Mesendoderm (in vitro differentiated cells): Measurements from ENCODE around the gene STX18.

Experiments used
- DNase-seq: peaks from one replicate; pipeline ENCODE4 v3.0.0; 2013
- H2AK5ac ChIP-seq: 2 replicates; pipeline ENCODE4 v1.6.1; 2013; ENCODE audit warnings: low read length, inconsistent platforms
- H2BK120ac ChIP-seq: 2 replicates; pipeline ENCODE4 v1.6.1; 2013; ENCODE audit warnings: low read depth, mild to moderate bottlenecking, low read length, moderate library complexity, mixed read lengths
- H2BK15ac ChIP-seq: replicated peaks from 2 replicates; pipeline ENCODE4 v1.6.1; 2013; ENCODE audit warnings: low read depth, mild to moderate bottlenecking, moderate library complexity
- H2BK5ac ChIP-seq: 2 replicates; pipeline ENCODE4 v1.6.1; 2013; ENCODE audit warnings: low read length, inconsistent platforms
- H3K18ac ChIP-seq: 2 replicates; pipeline ENCODE4 v1.6.1; 2013; ENCODE audit warnings: mild to moderate bottlenecking, low read length, mixed read lengths
- H3K23ac ChIP-seq: one replicate; pipeline ENCODE4 v1.6.1; 2013; ENCODE audit warnings: low read length
- H3K27ac ChIP-seq: 2 replicates; pipeline ENCODE4 v1.5.1; 2013; ENCODE audit warnings: low read depth, mild to moderate bottlenecking, inconsistent platforms, low read length, moderate library complexity
- H3K27me3 ChIP-seq: 2 replicates; pipeline ENCODE4 v1.6.1; 2013; ENCODE audit warnings: low read length, control low read depth, mild to moderate bottlenecking, inconsistent platforms; ENCODE audit not compliant: insufficient read depth, poor library complexity
- H3K36me3 ChIP-seq: 2 replicates; pipeline ENCODE4 v1.6.1; 2013; ENCODE audit warnings: low read length, inconsistent platforms; ENCODE audit not compliant: control insufficient read depth, insufficient read depth
- H3K4ac ChIP-seq: one replicate; pipeline ENCODE4 v1.6.1; 2013; ENCODE audit warnings: low read depth, mild to moderate bottlenecking, low read length, moderate library complexity
- H3K4me1 ChIP-seq: 2 replicates; pipeline ENCODE4 v1.6.1; 2013; ENCODE audit warnings: low read depth, low read length, inconsistent platforms; ENCODE audit not compliant: control insufficient read depth
- H3K4me2 ChIP-seq: 2 replicates; pipeline ENCODE4 v1.6.1; 2013; ENCODE audit warnings: low read length
- H3K4me3 ChIP-seq: 2 replicates; pipeline ENCODE4 v1.5.1; 2013; ENCODE audit warnings: mild to moderate bottlenecking, low read length
- H3K56ac ChIP-seq: one replicate; pipeline ENCODE4 v1.6.1; 2013; ENCODE audit warnings: low read length
- H3K79me1 ChIP-seq: 2 replicates; pipeline ENCODE4 v1.6.1; 2013; ENCODE audit warnings: low read length, inconsistent platforms
- H3K79me2 ChIP-seq: 2 replicates; pipeline ENCODE4 v1.6.1; 2013; ENCODE audit warnings: mild to moderate bottlenecking, low read length; ENCODE audit not compliant: control insufficient read depth, insufficient read depth
- H3K9ac ChIP-seq: 2 replicates; pipeline ENCODE4 v1.6.1; 2013; ENCODE audit warnings: low read length, inconsistent platforms
- H4K5ac ChIP-seq: one replicate; pipeline ENCODE4 v1.6.1; 2013; ENCODE audit warnings: low read length
- H4K8ac ChIP-seq: one replicate; pipeline ENCODE4 v1.6.1; 2013; ENCODE audit warnings: low read depth, mild to moderate bottlenecking, control low read depth, low read length, moderate library complexity
- WGBS: extraction: QIAGEN DNeasy Blood & Tissue Kit; methylation state at CpG from one replicate; pipeline ENCODE4 v1.1.7; 2013; ENCODE audit warnings: low lambda C conversion rate, missing lambda C conversion rate; ENCODE audit not compliant: insufficient coverage; ENCODE audit errors: extremely low coverage; 5-methylcytosine and 5-hydroxymethylcytosine counted together

The STX18 gene

DNA sequence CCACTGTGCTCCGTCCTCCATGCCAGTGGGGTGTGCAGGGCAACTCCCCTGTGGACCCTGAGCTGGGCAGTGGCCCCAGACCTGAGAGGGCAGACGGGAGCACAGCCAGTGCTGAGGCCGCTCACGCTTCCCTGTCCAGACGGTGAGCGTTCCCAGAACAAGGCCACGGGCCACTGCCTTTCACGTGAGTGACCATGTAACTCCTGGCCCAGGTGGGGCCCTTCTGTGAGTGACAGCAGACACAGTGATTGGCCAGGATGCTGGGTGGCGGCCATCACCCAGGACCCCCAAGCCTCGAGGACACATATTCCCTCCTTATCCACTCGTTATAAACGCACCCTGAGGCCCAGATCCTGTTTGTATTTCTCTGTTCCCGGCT lies 144.4 kb downstream of the STX18 start:
- Histone ChIP-seq H2BK120ac (no peak overlapping the region), H2AK5ac (no peak overlapping the region), H3K4me1 (no peaks in the 10 kb centered on the region), H3K4me3 (no peak overlapping the region), H2BK5ac (no peak overlapping the region), H3K36me3 (no peaks in the 10 kb centered on the region), H4K8ac (no peak overlapping the region), H3K23ac (no peak overlapping the region), H3K79me2 (no peaks in the 10 kb centered on the region), H3K27ac (no peak overlapping the region), H3K79me1 (no peaks in the 10 kb centered on the region), H2BK15ac (no peak overlapping the region), H3K27me3 (no peaks in the 10 kb centered on the region), H3K4ac (no peak overlapping the region), H3K18ac (no peak overlapping the region), H3K56ac (peak overlapping the region; percentile 9), H4K5ac (no peak overlapping the region), H3K9ac (no peak overlapping the region), H3K4me2 (no peak overlapping the region)
- WGBS = no CpG with 5 or more reads among the region's 13 CpGs
- no peak for DNase-seq

DNA sequence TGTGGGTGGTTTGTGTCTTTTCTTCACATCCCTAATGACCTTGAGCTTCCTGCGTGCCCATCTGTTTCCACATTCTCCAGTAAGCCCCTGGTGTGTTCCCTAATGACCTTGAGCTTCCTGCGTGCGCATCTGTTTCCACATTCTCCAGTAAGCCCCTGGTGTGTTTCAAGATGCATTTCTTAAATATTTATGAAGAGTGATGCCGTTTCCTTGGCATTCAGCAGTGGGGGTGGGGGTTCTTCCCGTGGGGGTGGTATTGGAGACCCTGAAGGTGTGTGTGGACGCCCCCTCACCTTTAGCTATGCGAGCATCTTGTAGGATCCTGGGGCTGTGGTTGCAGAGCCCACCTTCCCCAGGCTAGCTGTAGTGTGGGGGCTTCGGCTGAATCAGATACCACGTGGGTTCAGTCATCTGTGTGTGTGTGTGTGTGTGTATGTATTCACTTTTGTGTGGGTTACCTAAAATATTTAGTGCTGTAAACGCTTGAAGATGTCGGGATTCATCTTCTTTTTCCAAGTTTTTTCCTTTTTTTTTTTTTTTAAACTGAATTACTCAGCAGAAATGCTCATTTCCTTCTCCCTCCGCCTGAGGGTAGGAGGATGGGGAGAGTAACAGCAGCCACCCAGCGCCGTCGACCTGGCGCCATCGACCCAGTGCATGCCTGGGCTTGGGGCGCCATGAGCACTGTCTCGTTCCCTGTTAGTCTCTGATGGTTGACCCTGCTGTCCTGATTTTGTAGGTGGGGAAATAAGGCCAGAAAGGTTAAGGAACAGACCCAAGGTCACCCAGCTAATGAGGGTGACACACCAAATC lies 145.0 kb downstream of the STX18 start:
- Histone ChIP-seq H2BK5ac (no peak overlapping the region), H3K27ac (no peak overlapping the region), H3K56ac (peak overlapping the region; percentile 9), H3K18ac (no peak overlapping the region), H4K5ac (no peak overlapping the region), H2BK15ac (no peak overlapping the region), H3K4me3 (no peak overlapping the region), H3K79me2 (no peaks in the 10 kb centered on the region), H3K79me1 (no peaks in the 10 kb centered on the region), H2AK5ac (no peak overlapping the region), H3K4me2 (no peak overlapping the region), H3K9ac (no peak overlapping the region), H3K23ac (no peak overlapping the region), H4K8ac (no peak overlapping the region), H3K36me3 (no peaks in the 10 kb centered on the region), H3K4ac (no peak overlapping the region), H3K4me1 (no peaks in the 10 kb centered on the region), H2BK120ac (no peak overlapping the region), H3K27me3 (no peaks in the 10 kb centered on the region)
- WGBS = no CpG with 5 or more reads among the region's 19 CpGs
- DNase-seq = peak; percentile 86

DNA sequence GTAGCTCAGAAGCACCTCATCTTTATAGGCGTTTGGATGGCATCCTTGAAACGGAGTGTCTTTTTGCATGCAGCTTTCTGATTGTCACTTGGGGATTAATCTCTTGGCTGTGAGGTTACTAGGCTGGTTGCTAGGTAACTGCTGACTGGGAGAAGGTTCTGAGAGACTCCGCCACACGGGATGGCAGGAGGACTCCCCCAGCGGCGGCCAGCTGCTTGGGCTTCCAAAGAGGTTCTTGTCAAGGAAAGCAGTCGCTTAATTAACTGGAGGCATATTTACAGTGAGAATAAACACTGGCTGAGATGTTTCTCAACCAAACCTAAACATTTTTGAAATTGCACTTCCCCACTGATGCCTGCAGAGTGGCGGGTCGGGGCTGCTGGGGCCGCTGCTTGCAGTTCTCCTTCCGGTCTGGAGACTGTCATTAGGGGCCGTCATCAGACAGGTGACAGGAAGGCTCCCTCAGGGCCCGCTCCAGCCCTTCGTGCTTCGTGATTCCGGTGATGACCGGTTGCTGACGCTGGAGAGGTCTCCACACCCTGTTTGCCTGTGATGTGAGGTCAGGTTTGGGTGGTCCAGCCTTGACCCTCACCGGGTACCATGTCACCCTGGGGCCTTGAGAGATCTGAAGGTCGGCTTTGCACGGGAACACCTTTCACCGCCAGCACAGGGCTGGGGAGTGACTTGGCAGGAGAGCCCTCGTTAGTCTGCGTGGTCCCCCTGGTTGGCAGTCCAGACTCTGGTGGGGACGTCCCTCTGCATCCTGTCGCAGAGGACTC lies 145.8 kb downstream of the STX18 start:
- no CpG with 5 or more reads among the region's 26 CpGs for WGBS
- no peaks in the 10 kb centered on the region for H3K36me3 ChIP-seq
- no peak overlapping the region for H3K4me3 ChIP-seq

DNA sequence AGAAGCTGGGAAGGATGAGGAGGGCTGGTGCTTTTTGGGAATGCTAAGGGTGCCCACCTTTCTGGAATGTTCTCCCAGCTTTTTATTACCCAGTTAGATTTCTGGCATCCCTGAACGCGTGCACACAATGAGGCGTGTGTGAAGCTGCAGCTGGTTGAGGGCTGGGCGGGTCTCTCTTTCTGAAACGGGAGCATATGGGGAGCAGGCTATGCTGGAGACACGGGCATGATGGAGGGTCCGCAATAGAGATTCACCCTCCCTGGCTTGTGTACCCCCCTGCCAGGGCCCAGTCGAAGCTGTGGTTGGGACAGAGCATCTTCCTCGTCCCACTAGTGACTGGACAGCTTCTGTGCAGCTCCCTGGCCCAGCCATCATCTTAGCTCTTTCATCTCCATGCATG lies 146.5 kb downstream of the STX18 start:
- no peak overlapping the region for H2AK5ac ChIP-seq
- H3K56ac ChIP-seq = no peak overlapping the region
- H3K9ac ChIP-seq = no peak overlapping the region
- no peaks in the 10 kb centered on the region for H3K27me3 ChIP-seq
- H4K5ac ChIP-seq = no peak overlapping the region
- no peaks in the 10 kb centered on the region for H3K79me2 ChIP-seq
- no peak overlapping the region for H2BK15ac ChIP-seq
- H3K27ac ChIP-seq = no peak overlapping the region
- DNase-seq = no peak
- H3K79me1 ChIP-seq = no peaks in the 10 kb centered on the region
- no peaks in the 10 kb centered on the region for H3K36me3 ChIP-seq
- no peak overlapping the region for H3K4ac ChIP-seq
- H2BK120ac ChIP-seq = no peak overlapping the region
- H3K4me1 ChIP-seq = no peaks in the 10 kb centered on the region
- WGBS = no CpG with 5 or more reads among the region's 9 CpGs
- no peak overlapping the region for H2BK5ac ChIP-seq
- H3K18ac ChIP-seq = no peak overlapping the region
- no peak overlapping the region for H3K4me3 ChIP-seq
- no peak overlapping the region for H3K4me2 ChIP-seq
- no peak overlapping the region for H4K8ac ChIP-seq
- no peak overlapping the region for H3K23ac ChIP-seq

More for the DNA sequence above, 145.8 kb downstream of the STX18 start:
- H3K56ac ChIP-seq = no peak overlapping the region
- H3K79me1 ChIP-seq = no peaks in the 10 kb centered on the region
- no peak overlapping the region for H3K9ac ChIP-seq
- H3K18ac ChIP-seq = no peak overlapping the region
- H2BK15ac ChIP-seq = no peak overlapping the region
- H2BK5ac ChIP-seq = no peak overlapping the region
- no peak overlapping the region for H3K27ac ChIP-seq
- no peak overlapping the region for H3K4ac ChIP-seq
- no peak overlapping the region for H2BK120ac ChIP-seq
- no peaks in the 10 kb centered on the region for H3K4me1 ChIP-seq
- H3K23ac ChIP-seq = no peak overlapping the region
- H3K79me2 ChIP-seq = no peaks in the 10 kb centered on the region
- H4K5ac ChIP-seq = no peak overlapping the region
- H3K27me3 ChIP-seq = no peaks in the 10 kb centered on the region
- H4K8ac ChIP-seq = no peak overlapping the region
- DNase-seq = peak; percentile 80
- H3K4me2 ChIP-seq = no peak overlapping the region
- H2AK5ac ChIP-seq = no peak overlapping the region

DNA sequence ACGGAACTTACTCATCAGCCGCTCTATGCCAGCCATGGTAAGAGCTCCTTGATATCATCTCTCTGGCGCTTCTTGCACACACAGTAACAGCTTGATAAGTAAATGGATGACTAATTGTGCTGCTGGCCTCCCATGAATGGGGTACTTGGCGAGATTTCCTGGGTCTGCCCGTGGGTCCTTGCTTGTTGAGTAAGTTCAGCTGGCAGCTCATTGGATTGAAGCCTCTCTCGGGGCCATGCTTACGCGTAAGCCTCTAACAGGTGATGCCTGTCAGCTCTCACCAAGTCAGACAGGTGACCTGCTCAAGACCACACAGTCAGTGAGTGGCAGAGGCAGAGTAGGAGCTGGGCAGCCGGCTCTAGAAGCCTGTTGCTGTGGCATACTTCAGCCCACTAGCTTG lies 147.2 kb downstream of the STX18 start:
- H3K4me1 ChIP-seq = no peaks in the 10 kb centered on the region
- H3K18ac ChIP-seq = no peak overlapping the region
- no peaks in the 10 kb centered on the region for H3K79me2 ChIP-seq
- no peak overlapping the region for H3K27ac ChIP-seq
- no peak overlapping the region for H3K4ac ChIP-seq
- H3K4me3 ChIP-seq = no peak overlapping the region
- no peak overlapping the region for H3K23ac ChIP-seq
- H3K4me2 ChIP-seq = no peak overlapping the region
- H2AK5ac ChIP-seq = no peak overlapping the region
- no peaks in the 10 kb centered on the region for H3K27me3 ChIP-seq
- H2BK15ac ChIP-seq = no peak overlapping the region
- WGBS = no CpG with 5 or more reads among the region's 9 CpGs
- no peak overlapping the region for H4K5ac ChIP-seq
- DNase-seq = no peak
- H3K56ac ChIP-seq = no peak overlapping the region
- H3K36me3 ChIP-seq = no peaks in the 10 kb centered on the region
- no peaks in the 10 kb centered on the region for H3K79me1 ChIP-seq
- H4K8ac ChIP-seq = no peak overlapping the region
- no peak overlapping the region for H2BK5ac ChIP-seq
- H2BK120ac ChIP-seq = no peak overlapping the region
- H3K9ac ChIP-seq = no peak overlapping the region
